ENCODE results near the gene CCNB1.

DNA sequence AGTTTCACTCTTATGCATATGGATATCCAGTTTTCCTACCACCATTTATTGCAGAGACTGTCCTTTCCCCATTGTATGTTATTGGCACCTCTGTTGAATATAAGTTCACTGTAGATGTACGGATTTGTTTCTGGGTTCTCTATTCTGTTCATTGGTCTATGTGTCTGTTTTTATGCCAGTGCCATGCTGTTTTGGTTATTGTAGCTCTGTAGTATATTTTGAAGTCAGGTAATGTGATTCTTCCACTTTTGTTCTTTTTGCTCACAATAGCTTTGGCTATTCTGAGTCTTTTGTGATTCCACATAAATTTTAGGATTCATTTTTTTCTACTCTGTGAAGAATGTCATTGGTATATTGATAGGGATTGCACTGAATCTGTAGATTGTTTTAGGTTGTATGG lies 26.1 kb upstream of the CCNB1 start:
- TF ChIP-seq POLR2A (IDR thresholded peaks at IDR 0.05) (no peak), POLR2AphosphoS5 (IDR thresholded peaks at IDR 0.05) (no peak)
